ENCODE measurements around the gene SCFD2. TPM values are rescaled to one million over a fixed set of nuclear protein-coding genes. Genes with fewer than 3 reads are reported as not detected.

The SCFD2 gene
- total and polyA plus RNA-seq, 4 donors = 4.3 to 28.8 (median 7.4) TPM

- no peak for TF ChIP-seq RAD21 (IDR thresholded peaks at IDR 0.05)
Observed at GRCh38 chr4:53100501-53101190, 265.2 kb downstream of the SCFD2 start (continued).

- WGBS = 96% methylated on average over 2 of the region's 2 CpGs
- H3K27me3 ChIP-seq (ENCODE audit: control insufficient read depth in 4 of 4, insufficient read depth in 4 of 4, low read length in 3 of 4) = no peaks in the 10 kb centered on the region
Observed at GRCh38 chr4:53098681-53099121, 267.2 kb downstream of the SCFD2 start.

More at GRCh38 chr4:53098681-53099121, 267.2 kb downstream of the SCFD2 start:
- Histone ChIP-seq H3K9ac (ENCODE audit: low read depth in 1 of 2, low read length in 2 of 2) (no peak overlapping the region), H3K9me3 (ENCODE audit: control insufficient read depth in 4 of 4, low read length in 3 of 4) (no peaks in the 10 kb centered on the region), H3K4me3 (ENCODE audit: low read depth in 1 of 3, low read length in 3 of 3) (no peak overlapping the region), H3K27ac (ENCODE audit: low read depth in 1 of 2, low read length in 2 of 2) (no peak overlapping the region), H3K4me1 (ENCODE audit: control insufficient read depth in 4 of 4, insufficient read depth in 4 of 4, low read length in 3 of 4) (no peaks in the 10 kb centered on the region), H3K36me3 (ENCODE audit: control insufficient read depth in 4 of 4, insufficient read depth in 3 of 4, low read depth in 1 of 4, low read length in 3 of 4) (no peaks in the 10 kb centered on the region)
- DNase-seq (ENCODE audit: low spot score) = no peak
- TF ChIP-seq REST (IDR thresholded peaks at IDR 0.05) (no peak), SP1 (IDR thresholded peaks at IDR 0.05) (no peak), RAD21 (IDR thresholded peaks at IDR 0.05) (no peak), MAX (IDR thresholded peaks at IDR 0.05) (no peak), EGR1 (IDR thresholded peaks at IDR 0.05; ENCODE audit: low read depth in 2 of 2) (no peak), YY1 (IDR thresholded peaks at IDR 0.05) (no peak), FOXA1 (IDR thresholded peaks at IDR 0.05) (no peak), GABPA (IDR thresholded peaks at IDR 0.05 in 1 of 2, conservative IDR thresholded peaks at IDR 0.05 in 1 of 2) (no peak), HNF4A (conservative IDR thresholded peaks at IDR 0.05) (no peak), JUND (IDR thresholded peaks at IDR 0.05) (no peak), ZBTB33 (IDR thresholded peaks at IDR 0.05) (no peak), CTCF (IDR thresholded peaks at IDR 0.05; ENCODE audit: low read depth, low read length, missing input control) (no peak), HNF4G (IDR thresholded peaks at IDR 0.05) (no peak), RXRA (IDR thresholded peaks at IDR 0.05) (no peak), ATF3 (IDR thresholded peaks at IDR 0.05) (no peak), NR2F2 (IDR thresholded peaks at IDR 0.05) (no peak), TAF1 (conservative IDR thresholded peaks at IDR 0.05) (no peak), FOXA2 (IDR thresholded peaks at IDR 0.05) (no peak)
